ENCODE data around the gene TRAF3IP1.

The TRAF3IP1 gene

DNA sequence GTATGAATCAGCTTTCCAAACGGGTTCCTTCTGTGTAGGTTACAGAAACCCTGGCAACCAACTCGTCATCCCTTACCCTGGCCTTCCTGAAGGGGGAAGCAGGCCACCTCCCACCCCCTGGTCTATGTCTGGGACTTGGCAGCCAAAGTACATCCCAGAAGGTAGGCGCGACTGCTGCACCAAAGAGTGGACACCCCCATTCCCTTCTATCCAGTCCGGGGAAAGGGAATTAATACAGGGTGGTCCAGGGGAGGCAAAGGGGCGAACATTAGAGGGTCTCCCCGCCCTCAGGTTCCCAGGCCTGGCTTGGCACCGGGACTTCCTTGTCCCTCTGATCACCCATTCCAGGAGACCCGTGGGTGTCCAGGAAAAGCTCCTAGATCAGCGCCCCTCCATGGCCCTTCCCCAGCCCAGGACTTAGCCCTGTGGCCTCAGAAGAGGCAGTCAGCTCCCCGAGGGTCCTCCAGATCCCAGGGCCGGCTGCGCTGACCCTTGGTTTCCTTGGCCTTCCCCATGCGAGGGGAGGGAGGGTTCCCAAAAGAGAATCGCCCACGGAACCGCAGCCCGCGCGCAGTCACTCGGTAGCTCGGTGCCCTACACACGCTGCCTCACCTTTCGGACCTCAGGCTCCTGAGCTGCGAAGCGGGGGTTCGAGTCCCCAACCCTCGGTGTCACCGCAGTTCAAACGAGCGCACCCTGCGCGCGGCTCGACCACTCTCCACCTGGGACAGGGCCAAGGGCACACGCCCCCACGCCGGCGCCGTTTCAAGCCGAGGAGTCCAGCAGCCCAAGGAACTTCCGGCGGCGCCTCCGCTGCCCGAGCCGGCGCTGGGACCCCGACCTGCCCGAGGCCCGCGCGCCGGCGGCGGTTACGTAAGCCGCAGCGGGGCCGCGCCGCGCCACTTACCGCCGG, 32.3 kb upstream of the TRAF3IP1 start, which contains the start of gene PER2:
Gene PER2 (minus strand): TSS at position 874 of the 913 bp plus-strand sequence. CDS start 10,674 bp downstream, outside the sequence.
- no peak for DNase-seq

DNA sequence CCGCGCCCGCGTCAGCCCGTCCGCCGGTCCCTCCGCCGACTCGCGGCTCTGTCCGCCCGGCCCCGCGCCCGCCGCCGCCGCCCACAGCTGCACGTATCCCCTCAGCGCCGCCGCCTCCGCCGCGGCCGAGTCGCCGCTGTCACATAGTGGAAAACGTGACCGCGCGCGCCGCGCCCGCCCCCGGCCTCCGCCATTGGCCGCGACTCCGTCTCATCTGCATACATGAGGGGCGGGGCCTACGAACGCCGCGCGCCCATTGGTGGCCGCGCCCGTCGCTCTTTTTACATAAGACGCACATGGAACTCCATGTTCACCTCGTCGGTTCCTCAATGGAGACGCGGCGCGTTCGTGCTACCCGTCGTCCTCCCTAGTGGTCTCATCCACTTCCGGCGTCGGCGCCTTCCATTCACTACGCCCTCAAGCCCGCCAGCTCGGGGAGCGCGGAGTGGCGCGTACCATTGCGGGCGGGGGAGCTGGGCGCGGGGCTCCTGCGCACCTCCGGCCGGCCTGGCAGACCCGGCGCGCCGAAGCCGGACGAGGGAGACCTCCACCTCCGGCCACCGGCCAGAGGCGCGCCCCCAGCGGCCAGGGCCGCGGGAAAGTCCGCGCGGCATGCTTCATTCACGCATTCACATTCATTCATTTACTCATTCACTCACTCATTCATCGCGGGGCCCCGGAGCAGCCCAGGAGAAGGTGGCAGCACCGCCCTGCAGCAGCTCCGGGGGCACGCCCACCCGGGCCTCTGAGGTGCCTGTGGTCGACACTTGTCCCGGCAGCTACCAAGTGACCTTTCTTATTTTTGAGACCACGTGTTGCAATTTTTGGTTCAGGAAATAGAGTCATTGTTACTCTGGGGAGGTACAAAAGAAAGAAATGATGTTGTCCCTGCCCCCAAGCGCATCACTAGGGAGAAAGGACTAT, 31.4 kb upstream of the TRAF3IP1 start:
- DNase-seq: peak; percentile 93

DNA sequence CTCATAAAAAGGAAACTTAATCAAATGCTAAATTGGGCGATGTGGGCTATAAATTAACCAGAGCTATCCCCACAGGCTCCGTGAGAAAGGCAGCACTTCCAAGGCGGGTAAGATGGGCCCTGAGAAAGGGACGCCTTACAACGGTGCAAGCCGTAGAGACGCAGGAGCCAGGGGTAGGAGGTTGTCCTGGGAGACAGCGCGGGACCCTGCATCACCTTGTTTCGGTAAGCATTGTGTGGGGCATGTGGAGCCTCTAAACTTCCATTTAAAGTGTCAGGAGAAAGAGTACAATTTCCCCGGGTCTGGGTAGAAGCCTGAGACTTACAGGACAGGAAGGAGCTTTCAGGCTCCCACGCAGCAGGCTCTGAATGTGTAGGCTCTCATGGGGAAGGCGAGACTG, 30.7 kb upstream of the TRAF3IP1 start:
- DNase-seq: no peak

DNA sequence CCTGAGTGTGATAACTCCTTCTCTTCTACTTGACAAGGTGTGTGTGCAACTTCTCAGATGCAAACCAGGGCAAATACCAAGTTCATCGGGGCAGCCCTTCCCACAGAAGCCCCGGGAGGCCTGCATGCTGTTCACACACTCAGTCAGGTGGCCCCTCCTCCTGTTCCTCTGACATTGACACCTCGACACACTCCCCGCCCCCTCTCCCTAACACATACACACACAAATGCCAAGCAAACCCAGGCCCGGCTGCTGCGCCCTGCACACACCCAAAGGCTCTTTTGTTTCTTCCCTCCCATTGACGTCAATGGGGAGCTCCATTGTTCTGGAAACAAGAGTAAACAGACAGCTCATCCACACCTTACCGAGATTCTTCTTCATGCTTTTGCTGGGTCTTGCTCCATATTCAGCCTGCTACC, 30.2 kb upstream of the TRAF3IP1 start:
- peak; percentile 39 for DNase-seq

- no peak for DNase-seq
Observed at GRCh38 chr2:238290715-238291549, 29.4 kb upstream of the TRAF3IP1 start.

DNA sequence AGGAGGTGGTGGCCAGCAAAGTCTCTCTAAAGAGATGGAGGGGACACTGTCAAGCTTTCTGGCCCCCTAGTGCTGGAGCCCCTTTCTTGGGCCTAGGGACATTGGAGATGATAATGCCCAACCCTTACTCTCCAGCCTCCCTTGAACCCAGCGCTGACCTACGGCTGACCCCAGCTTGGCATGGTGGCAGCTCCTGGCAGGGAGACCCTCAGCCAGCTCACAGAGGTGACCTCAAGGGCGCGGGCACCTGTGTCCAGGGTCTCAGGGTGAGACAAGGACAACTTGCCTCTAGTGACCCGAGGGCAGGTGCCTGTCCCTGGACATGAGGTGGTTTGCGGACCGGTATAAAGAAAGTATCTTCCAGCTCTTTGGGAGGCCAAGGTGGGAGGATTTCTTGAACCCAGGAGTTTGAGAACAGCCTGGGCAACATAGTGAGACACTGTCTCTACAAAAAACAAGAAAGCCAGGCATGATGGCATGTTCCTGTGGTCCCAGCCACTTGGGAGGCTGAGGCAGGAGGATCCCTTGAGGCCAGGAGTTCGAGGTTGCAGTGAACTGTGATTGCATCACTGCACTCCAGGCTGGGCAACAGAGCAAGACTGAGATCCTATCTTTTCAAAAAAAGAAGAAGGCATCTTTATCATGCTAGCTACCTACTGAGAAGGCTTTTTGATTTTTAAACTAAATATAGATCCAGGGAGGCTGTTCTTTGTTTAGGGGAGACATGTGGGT, 28.6 kb upstream of the TRAF3IP1 start:
- DNase-seq: no peak

DNA sequence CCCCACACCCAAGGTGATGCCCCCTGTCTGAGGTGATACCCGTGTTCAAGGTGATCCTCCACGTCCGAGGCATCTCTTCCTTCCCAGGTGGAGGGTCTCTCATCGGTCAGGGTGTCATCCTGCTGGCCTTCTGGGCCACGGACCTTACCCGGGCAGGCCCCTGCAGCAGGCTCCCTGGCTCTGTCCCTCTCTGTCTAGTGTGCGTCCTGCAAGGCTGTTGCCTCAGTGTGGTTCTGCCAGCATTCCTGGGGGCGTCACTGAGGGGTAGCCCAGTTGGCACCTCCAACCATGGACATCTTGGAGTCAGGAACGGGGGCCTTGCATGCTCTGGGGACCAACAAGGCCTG, 26.3 kb upstream of the TRAF3IP1 start:
- no peak for DNase-seq

- DNase-seq: no peak
Observed at GRCh38 chr2:238294393-238295143, 25.8 kb upstream of the TRAF3IP1 start.

DNA sequence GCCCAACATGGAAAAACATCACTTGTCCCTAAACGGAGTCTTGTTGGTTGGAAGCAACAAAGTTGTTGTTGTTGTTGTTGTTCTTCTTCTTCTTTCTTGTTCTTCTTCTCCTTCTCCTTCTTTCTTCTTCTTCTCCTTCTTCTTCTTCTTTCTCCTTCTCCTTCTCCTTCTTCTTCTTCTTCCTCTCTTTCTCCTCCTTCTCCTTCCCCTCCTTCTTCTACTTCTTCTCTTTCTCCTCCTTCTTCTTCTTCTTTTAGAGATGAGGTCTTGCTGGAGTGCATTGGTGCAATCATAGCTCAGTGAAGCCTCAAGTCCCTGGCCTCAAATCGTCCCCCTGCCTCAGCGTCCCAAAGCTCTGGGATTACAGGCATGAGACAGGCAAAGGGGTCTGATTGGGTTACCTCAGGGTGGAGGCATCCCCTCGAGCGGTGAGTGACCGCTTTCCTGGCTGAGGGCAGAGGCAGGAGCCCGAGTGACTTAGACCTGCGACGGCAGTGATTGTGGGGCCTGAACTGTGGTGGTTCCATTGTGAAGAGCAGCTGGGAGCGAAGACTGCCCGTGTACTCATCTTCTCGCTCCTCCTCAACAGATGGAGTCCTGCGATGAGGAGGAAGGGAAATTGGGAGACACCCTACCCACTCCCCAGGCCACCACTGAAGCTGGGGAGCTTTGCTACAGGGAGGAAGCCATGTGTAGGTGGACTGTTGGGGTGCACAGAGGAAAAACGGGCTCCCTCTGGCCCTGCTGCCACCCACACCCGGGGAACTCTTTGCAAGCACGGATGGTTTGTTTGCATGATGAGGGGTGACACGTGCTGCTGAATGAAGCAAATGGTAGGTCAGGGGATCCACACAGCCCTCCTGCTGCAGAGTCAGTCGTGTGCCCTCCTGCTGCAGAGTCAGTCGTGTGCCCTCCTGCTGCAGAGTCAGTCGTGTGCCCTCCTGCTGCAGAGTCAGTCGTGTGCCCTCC, 24.9 kb upstream of the TRAF3IP1 start:
- no peak for DNase-seq

- no peak for DNase-seq
Observed at GRCh38 chr2:238296638-238297457, 23.5 kb upstream of the TRAF3IP1 start.

DNA sequence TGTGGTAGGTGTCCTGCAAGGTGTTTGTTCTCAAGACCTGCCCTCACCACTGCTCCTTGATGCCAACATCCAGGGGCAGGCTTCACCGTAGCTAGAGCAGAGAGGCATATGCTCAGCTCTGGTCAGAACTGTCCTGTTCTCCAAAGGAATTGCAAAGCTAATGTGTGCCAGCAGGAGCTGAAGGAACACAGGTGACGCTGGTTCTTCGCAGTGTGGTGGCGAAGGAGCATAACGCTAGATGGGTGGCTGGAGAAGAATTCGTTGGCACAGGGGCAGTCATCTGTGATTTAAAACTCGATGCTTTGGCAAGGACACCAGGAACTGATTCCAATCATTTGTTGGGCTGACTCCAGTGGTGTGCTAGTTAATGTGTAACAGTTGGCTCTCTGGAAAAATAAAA, 20.5 kb upstream of the TRAF3IP1 start:
- no peak for DNase-seq

DNA sequence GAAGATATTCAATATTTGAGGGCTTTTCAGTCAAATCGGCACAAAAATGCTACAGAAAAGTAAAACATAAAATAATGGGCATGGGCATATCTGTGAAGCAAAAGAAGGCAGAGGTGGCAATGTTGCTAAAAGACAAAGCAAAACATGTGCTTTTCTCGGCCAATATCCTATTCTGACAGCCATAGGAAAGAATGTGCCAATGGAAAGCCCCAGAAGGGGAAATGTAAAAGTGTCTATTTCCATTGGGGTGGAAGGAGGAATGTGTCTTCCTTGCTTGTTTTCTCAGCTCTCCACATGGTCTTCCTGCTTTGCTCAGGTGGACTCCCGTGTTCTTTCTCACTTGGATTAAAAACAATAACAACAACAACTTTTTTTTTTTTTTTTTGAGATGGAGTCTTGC, 18.2 kb upstream of the TRAF3IP1 start:
- no peak for DNase-seq

GRCh38 chr2:238302751-238303150, 17.6 kb upstream of the TRAF3IP1 start:
- no peak for DNase-seq

GRCh38 chr2:238304116-238304515, 16.2 kb upstream of the TRAF3IP1 start:
- no peak for DNase-seq

- no peak for DNase-seq
Observed at GRCh38 chr2:238305092-238305862, 15.0 kb upstream of the TRAF3IP1 start.

- DNase-seq: no peak
Observed at GRCh38 chr2:238305965-238306671, 14.2 kb upstream of the TRAF3IP1 start.

- no peak for DNase-seq
Observed at GRCh38 chr2:238306672-238306998, 13.7 kb upstream of the TRAF3IP1 start.

GRCh38 chr2:238308177-238308576, 12.1 kb upstream of the TRAF3IP1 start:
- no peak for DNase-seq
